Hepatic stellate cell (primary cell): Measurements from ENCODE around the gene CLSTN1.

ENCODE experiments used
- DNase-seq: peaks from one replicate; pipeline ENCODE4 v3.0.0; 2011; ENCODE audit warnings: low spot score

The CLSTN1 gene

DNA sequence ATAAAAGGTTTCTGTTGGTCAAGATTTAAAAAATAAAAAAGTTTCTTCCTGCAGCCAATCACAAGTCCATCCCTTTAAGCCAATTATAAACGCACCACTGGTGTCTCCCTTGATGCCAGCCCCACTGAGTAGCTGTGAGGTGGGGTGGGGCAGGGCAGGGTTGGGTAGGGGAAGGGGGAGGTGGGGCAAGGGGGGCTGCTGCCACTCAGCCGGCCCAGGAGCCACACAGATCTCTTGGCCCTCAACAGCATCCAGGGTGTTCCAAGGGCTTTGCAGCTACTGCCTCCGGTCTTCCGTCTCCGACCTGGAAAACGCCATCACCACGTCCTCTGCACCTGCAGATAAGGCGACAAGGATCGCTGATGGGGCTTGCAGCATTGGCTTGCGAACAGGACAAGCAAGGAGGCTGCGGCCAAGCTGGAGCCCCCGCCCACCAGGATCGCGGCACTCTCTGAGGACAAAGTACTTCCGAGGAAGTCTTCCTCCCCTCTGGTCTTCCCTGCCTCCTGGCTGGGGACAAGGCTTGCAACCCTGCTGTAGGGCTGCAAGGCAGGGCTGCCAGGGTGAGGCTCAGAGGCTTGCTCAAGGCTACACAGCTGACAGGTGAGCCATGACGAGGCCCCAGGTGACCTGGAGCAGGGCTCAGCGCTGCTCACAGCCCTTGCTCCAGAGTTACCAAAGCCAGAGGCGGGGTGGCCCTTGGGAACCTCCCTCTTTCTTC is 26.8 kb upstream of the CLSTN1 start:
- DNase-seq = no peak

DNA sequence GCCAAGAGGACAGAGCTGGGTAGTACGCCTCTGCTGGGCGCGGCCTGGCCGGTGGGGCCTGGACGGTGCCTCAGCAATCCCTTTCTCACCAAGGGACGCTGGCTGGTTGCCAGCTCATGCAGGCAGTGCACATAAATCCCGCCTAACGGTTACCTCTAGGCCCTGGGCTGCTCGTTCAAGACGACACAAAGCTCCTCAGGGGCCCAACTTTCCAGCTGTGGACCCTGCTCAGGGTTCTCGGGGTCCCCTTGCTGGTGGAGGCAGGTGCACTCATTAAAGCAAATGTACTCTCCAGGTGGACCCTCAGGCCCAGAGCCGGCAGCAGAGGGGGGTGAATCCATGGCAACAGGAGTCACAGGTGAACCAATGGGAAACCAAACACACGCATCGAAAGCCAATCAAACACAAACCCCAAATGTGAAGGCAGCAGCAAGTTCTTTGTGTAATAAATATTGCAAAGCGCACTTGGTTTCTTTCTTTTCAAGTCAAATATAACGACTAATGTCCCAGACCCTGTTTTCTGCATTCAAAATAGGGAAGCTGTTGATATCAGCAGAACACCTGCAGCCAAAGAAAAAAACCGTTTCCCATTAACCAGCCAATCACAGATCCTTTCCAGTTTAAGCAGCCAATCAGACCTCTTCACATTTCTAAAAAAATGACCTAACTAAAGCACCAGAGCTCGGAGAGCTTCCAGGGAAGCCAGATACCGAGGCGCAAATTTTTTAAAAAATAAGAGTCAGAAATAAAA is 26.1 kb upstream of the CLSTN1 start:
- no peak for DNase-seq

DNA sequence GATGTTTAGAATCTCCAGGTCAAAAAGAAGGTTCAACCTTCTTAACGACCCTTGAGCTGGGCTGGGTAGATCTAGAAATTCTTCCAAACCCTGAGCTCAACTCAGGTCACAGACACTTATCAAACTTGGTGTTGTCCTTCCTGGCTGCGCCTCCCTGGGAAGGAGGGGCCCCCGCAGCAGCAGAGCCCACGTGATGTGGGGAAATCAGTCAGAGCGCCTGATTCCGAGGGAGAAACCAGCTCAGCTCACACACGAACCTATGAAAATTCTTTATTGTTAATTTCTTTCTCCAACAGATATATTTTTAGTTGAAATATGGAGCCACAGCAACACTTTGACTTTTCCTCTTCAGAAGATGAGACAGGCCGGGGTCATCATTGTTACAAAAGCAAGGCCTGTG is 24.3 kb upstream of the CLSTN1 start:
- no peak for DNase-seq

DNA sequence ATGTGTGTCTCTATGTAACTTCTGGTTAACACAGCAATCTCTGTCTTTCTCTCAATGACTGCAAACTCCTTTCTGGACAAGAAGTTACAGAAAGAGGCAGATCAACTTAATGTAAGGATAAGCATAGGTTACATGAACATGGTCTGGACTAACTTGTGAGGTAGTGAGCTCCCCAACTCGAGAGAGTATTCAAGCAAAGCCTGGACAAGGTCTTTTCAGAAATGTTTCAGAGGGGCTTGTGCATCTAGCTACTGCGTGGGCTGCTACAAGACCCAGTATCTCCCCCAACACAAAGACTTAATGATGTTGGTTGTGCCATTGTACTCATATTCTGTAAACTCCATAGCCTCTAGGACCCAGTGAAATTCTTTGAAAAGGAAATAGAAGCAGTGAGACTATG is 23.5 kb upstream of the CLSTN1 start:
- no peak for DNase-seq

DNA sequence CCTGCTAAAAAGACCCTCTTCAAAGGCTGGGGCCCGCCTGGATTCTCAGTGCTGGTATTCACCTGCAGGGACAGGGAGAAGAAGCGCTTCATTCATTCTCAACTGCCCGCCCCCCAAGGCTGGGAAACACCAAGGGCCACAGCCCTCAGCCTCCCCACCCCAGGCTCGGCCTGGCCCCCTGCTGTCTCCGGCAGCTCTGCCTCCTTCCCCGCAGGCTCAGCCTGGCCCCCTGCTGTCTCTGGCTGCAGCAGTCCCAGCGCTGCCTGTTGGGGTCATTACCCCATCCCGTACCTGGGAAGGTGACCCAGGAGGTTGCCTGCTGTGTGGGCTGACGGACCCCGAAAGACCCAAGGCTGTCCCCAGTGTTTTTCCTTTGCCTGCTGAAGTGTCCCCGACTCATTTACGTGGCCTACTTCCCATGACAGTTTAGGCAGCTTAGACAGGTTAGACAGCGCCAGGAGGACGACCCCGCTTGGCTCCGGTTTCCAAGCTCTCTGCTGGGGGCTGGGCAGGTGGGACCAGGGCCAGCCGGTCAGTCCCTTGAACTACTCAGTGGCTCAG is 22.9 kb upstream of the CLSTN1 start:
- no peak for DNase-seq

DNA sequence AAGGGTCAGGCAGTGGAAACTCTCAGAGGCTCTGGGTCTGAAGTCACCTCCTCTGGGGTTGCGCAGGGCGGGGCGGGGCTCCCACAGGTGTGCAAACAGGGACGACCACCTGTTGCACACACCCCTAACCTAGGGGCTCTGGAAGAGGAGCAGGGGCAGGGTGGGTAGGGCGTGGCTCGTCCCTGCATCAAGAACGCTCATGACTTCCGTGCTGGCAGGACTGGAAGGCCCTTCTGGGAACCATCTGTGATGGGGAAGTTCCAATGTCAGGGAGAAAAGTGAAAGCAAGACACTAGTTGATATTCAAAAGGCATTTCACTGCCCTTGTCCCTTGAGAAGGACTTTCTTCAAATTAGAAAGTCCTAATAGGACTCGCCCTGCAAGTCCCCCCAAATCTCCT is 22.1 kb upstream of the CLSTN1 start:
- no peak for DNase-seq

DNA sequence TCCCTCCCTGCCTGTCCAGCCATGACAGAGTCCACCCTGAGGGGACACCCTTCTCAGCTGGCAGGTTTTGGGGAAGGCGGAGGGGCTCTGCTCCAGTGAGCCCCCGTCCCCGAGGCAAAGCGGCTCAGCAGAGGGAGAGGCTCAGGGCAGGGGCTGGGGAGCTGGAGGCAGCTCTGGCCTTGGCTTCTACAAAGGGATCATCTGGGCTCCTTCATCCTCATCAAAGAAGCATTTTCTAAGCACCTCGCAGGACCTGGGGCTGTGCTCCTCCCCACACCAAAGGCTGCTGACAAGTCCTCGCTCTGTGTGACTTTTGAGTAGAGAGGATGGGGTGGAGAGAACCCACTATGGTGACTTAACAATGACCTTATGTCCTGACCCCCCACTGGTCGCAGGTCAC is 21.0 kb upstream of the CLSTN1 start:
- no peak for DNase-seq

DNA sequence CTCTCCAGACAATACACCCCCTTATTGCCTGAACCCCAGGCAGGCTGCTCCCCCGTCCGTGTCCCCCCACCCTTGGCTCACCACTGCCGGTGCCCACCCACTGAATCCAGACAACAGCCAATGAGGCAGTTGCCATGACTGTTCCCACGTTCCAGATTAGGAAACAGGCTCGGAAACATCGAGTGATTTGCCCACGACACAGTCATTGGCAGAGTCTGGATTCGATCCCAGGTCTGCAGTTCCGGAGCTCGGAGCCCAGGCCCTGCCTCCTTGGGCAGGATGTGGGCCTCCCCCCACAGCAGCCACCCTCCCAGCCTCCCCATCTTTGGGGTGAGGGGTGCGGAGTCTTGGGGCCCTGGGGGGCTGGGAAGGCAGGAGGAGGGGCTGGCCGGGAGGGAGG is 20.3 kb upstream of the CLSTN1 start:
- no peak for DNase-seq

DNA sequence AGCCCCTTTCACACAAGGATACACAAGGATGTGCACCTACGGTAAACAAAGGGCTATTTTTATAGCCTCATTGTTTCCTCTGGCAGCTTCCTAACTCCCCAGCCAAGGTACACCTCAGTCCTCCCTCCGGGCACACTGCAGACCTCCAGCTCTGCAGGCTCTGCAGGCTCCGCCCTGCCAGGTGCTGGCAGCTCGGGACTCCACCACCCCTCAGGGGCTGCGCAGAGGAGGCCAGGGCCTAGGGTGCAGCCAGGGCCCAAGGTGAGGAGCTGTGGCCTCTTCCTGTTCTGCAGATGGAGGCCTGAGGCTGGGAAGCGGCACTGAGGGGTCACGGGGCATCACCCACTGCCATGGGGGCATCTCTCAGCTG is 19.8 kb upstream of the CLSTN1 start:
- no peak for DNase-seq

DNA sequence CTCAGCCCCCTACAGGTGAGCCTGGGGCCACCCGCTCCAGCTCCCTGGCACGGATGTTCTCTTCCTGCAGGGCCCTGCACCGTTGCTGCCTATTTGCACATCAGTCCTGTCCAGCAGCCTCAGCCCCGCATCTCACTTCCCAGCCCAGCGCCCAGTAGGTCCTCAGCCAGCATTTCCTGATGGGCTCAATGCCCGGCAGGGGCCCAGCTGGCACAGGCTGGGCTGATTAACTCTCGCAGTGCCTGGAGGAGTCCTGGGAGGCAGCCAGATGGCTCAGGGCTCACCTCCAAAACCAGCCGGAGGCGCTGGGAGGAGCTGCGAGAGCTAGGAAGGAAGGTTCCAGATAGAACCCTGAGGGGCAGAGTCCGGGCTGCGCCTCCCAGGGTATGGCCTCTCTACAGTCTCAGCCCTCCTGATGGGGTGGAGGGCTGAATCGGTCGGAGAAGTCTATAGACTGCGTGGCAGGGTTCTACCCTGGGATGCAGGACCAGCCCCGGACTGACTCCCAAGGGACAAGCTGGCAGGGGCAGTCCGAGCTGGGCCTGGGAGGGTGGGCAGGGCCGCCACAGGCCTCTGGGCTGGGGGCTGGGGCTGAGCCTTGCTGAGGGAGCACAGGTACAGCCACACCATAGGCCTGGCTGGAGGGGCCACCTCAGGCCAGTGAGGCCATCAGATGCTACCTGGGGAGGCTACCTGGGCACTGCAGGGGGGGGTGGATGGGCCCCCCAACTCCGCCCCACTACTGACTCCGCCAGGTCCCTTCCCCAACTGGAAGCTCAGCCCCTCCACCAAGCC is 19.2 kb upstream of the CLSTN1 start:
- no peak for DNase-seq

DNA sequence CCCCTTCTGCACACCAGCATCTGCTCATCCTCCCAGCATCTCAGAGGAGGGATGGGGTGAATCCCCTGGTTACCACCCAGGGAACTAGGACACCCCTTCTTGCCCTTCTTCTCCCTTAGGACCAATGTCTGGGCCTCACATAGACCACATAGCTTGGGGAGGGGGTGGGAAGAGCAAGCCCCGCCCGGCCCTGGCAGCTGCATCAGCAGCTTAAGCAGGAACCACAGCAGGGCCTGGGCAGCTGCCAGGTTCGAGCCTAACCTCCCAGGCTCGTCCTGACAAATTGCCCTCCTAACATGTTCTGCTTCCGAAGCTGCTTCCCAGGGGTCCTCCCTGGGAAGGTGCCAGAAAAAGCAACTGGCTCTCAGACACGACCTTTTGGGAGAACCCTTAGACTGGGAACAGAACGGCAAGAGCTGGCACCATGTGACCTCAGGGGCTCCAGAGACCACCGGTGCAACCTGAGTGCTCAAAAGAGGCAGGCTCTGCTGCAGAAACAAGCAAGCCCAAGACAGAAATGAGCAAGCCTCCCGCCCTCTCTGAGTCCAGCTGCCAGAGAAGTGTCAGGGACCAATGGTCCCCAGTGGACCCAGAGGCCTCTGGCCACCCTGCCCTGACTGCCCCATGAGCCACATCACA is 18.4 kb upstream of the CLSTN1 start:
- DNase-seq = no peak

DNA sequence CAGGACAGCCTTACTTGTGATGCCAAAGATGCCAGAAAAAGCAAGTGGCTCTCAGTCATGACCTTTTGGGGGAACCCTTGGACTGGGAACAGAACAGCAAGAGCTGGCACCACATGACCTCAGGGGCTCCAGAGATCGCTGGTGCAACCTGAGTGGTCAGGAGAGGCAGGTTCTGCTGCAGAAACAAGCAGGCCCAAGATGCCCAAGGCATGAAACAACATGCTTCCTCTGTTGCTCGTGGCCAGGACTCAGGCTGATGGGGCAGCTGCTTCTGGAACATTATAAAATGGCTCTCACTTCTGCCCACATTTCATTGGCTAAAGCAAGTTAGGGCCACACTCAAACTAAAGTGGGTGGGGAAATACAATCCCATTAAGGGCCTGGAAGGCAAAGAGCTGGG is 17.7 kb upstream of the CLSTN1 start:
- no peak for DNase-seq

DNA sequence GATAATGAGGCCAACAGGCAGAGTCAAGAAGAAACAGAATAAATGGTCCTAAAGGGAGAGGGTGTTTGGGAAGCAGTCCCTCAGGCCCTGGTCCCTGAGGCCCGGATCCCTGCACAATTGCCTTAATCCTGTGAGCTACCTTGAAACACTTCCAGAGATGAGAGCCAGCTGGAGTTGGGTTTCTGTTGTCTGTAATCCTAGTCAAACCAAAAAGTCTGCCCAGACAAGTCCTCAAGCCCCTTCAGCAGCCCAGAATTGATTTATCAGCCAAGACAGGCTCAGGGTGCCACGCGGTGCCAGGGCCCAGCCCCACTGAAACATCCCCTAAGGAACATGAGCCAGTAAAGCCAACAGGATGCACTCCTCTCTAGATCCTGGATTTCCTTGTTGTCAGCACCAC is 16.4 kb upstream of the CLSTN1 start:
- DNase-seq = no peak

DNA sequence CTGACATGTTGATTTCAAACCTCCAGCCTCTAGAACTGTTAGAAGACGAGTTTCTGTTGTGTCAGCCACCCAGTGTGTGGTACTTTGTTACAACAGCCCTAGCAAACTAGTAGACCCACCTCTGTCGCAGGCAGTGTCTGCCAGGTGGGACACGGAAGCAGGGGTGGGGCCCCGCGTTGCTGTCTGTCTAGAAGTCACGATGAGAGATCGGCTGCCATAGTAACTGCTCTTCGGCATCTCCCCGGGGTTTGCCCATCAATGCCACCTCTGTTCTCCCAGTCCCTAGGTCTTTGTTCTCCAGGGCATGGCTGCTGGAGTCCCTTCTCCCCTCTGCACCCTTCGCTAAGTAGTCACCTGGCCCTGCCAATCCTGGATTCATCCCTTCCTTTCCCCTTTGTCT is 15.2 kb upstream of the CLSTN1 start:
- no peak for DNase-seq

DNA sequence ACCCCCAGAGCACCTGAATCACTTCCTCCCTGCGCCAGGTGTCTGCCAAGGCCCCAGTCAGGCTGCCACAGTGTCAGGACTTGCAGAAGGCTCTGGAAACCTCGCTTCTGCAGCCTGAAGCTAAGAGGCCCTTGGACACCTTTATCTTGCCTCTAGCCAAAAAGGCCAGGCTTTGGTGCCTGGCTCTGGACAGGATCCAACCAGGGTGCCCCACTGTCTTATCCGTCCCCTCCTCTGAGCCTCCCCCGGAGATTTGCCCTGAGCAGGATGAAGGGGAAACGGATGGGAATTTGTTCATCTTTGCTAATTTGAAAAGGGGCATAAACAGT is 12.8 kb upstream of the CLSTN1 start:
- DNase-seq = no peak

DNA sequence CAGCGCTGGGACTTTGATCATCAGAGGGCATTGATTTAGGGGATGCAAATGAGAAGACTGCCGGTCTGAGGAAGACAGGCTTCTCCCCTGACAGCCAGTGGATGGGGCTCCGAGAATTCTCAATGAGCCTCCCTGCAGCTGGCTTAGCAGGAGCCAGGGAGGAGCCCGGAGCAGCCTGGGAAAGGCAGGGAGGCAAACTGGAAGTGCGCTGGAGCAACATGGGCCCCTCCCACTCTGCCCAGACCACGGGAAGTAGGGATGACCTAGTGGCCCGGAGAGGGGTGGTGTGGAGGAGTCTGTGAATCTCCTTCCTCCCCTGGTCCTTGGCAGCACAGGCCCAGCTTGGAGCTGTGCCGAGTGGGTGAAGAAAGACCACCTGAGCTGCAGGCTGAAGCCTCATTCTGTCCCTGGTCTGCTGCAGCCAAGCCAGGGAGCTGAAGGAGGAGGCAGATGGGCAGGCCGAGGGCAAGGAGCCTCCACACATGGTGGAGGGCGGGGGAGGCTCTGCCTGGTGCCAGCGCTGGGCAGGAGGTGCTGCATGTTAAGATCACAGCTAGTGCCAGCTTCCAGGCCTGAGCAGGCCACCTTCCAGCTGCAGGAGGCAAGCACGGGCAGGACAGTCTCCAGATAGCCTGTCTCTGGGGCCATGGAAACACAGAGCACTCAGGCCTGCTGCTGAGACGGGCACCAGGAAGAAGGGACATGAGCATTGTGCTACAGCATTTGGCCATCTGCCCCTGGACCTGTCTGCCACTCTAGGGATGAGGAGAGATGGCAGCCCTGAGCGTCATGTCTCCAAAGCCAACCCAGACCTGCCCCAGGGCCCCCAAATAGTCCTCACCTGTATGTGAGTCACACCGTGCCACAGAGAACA is 12.2 kb upstream of the CLSTN1 start:
- DNase-seq = peak; percentile 74

DNA sequence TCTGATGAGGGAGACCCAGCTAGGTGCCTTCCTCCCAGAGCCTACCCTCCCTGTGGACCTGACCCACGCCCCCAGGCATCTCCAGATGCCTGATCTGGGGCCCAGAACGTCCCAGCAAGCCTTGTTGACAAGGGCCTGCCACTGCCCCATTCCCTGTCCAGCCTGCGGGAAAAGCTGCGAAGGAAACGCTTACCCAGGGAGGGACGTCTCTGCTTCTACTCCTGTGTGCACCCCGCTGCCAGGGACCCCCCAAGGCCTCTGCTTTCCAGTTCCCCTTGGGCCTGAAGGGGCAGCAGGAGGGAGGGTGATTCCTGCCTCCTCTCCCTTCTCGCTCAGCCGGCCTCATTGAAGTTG is 11.6 kb upstream of the CLSTN1 start:
- no peak for DNase-seq

DNA sequence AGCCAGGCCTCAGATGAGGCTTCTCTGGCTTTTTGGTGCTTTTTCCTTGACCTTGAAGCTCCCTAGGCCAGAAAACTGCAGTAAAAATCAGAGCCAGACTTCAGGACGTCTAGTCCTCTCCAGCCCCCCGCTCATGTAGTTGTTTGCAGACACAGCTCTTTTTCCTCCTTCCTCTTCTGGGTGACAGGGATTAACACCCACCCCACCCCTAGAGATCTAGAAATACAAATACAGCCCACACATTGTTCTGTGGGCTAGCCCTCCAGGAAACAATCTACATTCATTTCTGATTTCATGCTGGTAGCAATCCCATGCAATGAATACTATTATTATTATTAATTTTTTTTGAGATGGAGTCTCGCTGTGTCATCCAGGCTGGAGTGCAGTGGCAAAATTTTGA is 9.9 kb upstream of the CLSTN1 start:
- DNase-seq = no peak

DNA sequence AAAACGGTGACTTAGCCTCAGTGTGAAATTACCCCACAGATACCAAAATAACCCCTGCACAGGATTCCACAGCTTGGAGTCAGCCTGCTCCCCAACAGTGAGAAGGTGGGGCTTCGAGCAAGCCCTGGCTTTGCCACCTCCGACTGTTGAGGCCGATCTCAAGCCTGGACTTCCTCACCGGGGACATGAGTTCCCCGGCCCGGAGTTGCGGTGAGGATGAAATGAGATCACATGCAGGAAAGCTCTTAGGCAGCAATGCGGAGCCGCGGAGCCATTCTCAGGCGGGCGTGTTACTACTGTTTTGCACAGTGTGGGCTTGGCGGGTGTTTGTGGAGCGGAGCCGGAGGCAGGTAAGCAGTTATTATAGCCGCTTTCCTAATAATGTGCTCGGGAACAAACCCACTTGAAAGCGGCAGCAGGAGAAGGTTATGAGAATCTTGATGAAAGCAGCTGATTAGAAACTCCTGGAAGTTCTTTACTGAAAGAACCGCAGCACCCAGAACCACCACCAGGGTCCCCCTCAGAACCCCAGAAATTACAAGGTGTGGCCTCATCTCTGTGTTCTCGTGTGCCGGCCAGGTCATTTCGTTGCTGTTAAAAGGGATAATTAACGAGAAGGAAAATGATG is 3.9 kb upstream of the CLSTN1 start:
- DNase-seq = no peak

DNA sequence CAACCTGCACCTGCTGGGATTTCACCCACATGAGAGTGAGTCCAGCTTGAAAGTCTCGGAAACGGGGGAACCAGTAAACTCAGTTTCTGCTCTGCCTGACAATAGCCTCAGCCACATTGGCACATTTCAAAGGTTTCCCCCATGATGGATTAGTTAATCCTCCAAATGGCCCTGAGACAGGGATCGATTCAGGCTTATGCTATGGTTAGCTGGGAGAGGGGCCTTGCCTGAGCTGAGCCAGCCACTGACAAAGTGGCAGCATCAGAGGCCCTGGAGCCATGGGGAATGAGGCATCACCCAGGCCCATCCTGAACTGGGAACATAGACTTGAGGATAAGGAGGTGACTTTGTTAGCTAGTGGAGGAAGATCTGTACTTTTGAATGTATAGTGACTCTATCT is 2.9 kb upstream of the CLSTN1 start:
- DNase-seq = no peak

DNA sequence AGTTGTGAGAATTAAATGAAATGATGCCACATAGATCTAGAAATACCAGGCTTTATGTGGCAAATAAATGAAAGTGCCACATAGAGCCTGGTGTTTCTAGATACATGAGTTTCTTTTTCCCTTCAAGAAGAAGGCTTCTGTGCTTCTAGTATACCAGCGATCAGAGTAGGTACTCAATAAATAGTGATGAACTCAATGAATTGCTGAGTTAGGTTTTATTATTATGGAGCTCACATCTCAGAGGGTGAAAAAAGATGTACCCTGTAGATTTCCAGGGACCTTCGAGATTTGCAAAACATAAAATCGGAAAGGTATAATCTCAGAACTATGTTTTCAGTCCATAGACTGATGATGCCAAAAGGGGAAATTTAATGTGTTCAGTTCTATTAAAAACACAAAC is 2.3 kb upstream of the CLSTN1 start:
- no peak for DNase-seq
